A673 (cell line): Measurements from ENCODE around the gene CFAP99. TPM values are rescaled to one million over a fixed set of nuclear protein-coding genes. Genes with fewer than 3 reads are reported as not detected.

Source experiments
- BruUV-seq: library from RNA; stranded (reverse); fragments of 400-500 nt; replicated peaks from 2 replicates; lab custom pipeline; 2021; lab: Mats Ljungman, UMichigan
- CTCF ChIA-PET: fragments of 300-600 bp; sonication (Branson Sonifier 250); formaldehyde crosslinking; loops from one replicate; lab custom pipeline; 2022; ENCODE audit warnings: antibody characterized with exemption; lab: Charles Lee
- POLR2A ChIA-PET: fragments of 300-600 bp; sonication (Branson Sonifier 250); formaldehyde crosslinking; loops from one replicate; lab custom pipeline; 2022; ENCODE audit warnings: antibody characterized with exemption; ENCODE audit not compliant: low non-redundant PET; lab: Charles Lee
- DNase-seq: peaks from one replicate; pipeline ENCODE4 v3.0.0-alpha.2; 2015; ENCODE audit warnings: low spot score
- H3K27ac ChIP-seq: fragments of 200-600 bp; sonication (generic); 2 replicates; pipeline ENCODE4 v1.5.1; 2016; ENCODE audit warnings: mixed run types, low read depth, mild to moderate bottlenecking, mixed read lengths, antibody characterized with exemption, low read length; ENCODE audit not compliant: poor library complexity, severe bottlenecking
- H3K27me3 ChIP-seq: fragments of 200-600 bp; sonication (generic); replicated peaks from 2 replicates; pipeline ENCODE4 v1.6.1; 2017; ENCODE audit warnings: mixed run types, low read depth, mild to moderate bottlenecking, mixed read lengths, antibody characterized with exemption, low read length; ENCODE audit not compliant: insufficient read depth, poor library complexity
- H3K36me3 ChIP-seq: fragments of 200-600 bp; sonication (generic); 2 replicates; pipeline ENCODE4 v1.6.1; 2016; ENCODE audit warnings: mixed run types, mild to moderate bottlenecking, mixed read lengths, antibody characterized with exemption, low read length; ENCODE audit not compliant: insufficient read depth, poor library complexity, severe bottlenecking
- H3K4me1 ChIP-seq: fragments of 200-600 bp; sonication (generic); 2 replicates; pipeline ENCODE4 v1.6.1; 2017; ENCODE audit warnings: mixed run types, mild to moderate bottlenecking, mixed read lengths, antibody characterized with exemption, low read length; ENCODE audit not compliant: insufficient read depth, poor library complexity, severe bottlenecking
- H3K4me3 ChIP-seq: fragments of 200-600 bp; sonication (generic); 2 replicates; pipeline ENCODE4 v1.5.1; 2016; ENCODE audit warnings: low read depth, mixed run types, mild to moderate bottlenecking, mixed read lengths, low read length; ENCODE audit not compliant: poor library complexity, severe bottlenecking
- H3K9me3 ChIP-seq: fragments of 200-600 bp; sonication (generic); 2 replicates; pipeline ENCODE4 v1.6.1; 2016; ENCODE audit warnings: mixed run types, low read depth, mild to moderate bottlenecking, mixed read lengths, antibody characterized with exemption, low read length; ENCODE audit not compliant: poor library complexity, severe bottlenecking
- EZH2 ChIP-seq: fragments of 200-600 bp; sonication (generic); IDR thresholded peaks from 2 replicates; pipeline ENCODE4 v1.6.1; 2017; ENCODE audit warnings: borderline replicate concordance, low read depth, mild to moderate bottlenecking, mixed read lengths, antibody characterized with exemption, low read length; ENCODE audit not compliant: poor library complexity, severe bottlenecking
- intact Hi-C: fragments of 100-400 bp; cut with micrococcal nuclease; formaldehyde crosslinking; loops from one replicate; pipeline ENCODE4 v1.10.0; 2022; ENCODE audit not compliant: unreplicated experiment
- total RNA-seq: library from RNA; stranded (reverse); gene quantifications from 2 replicates; pipeline ENCODE4 v1.2.3, GENCODE V29; 2021
- TF ChIP-seq, protein P1 (sequence below): fragments of 300-800, 200-600 bp; sonication (generic); conservative IDR thresholded peaks from 2 replicates; pipeline ENCODE4 v1.5.1; 2017; ENCODE audit warnings: low read depth, mild to moderate bottlenecking, antibody characterized with exemption, low read length, moderate library complexity, mixed read lengths

CFAP99 gene
- total RNA-seq, 1 experiment from 2014 or later: not detected

DNA sequence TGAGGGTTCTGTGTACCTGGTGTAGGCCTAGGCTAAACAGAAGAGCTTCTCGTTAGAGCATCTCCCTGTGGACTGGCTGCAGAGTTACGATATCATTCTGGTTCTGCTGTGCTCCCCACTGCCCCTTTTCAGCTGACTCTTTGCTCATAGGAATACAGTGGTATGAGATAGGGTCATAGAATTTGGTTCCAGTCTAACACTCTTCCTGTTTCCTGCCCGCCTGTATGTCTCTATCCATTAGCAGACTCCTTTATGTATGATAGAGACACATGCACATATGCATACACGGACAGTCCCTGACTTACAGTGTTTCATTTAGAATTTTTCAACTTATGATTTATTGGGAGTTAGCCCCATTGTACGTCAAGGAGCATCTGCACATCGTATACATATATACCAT lies 65.4 kb downstream of the CFAP99 start:
- no TSS peak for BruUV-seq
- Histone ChIP-seq H3K27me3 (no peaks in the 10 kb centered on the region), H3K9me3 (no peaks in the 10 kb centered on the region), H3K4me1 (peaks cover 58% of the 10 kb centered on the region), H3K27ac (no peak overlapping the region), H3K36me3 (no peaks in the 10 kb centered on the region), H3K4me3 (no peak overlapping the region)
- no peak for TF ChIP-seq EZH2
- TF ChIP-seq, protein P1, sequence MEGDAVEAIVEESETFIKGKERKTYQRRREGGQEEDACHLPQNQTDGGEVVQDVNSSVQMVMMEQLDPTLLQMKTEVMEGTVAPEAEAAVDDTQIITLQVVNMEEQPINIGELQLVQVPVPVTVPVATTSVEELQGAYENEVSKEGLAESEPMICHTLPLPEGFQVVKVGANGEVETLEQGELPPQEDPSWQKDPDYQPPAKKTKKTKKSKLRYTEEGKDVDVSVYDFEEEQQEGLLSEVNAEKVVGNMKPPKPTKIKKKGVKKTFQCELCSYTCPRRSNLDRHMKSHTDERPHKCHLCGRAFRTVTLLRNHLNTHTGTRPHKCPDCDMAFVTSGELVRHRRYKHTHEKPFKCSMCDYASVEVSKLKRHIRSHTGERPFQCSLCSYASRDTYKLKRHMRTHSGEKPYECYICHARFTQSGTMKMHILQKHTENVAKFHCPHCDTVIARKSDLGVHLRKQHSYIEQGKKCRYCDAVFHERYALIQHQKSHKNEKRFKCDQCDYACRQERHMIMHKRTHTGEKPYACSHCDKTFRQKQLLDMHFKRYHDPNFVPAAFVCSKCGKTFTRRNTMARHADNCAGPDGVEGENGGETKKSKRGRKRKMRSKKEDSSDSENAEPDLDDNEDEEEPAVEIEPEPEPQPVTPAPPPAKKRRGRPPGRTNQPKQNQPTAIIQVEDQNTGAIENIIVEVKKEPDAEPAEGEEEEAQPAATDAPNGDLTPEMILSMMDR: no peak
- ChIA-PET POLR2A (no interaction called here), CTCF (no interaction called here)
- intact Hi-C loops: no loop called here
- DNase-seq: no peak

DNA sequence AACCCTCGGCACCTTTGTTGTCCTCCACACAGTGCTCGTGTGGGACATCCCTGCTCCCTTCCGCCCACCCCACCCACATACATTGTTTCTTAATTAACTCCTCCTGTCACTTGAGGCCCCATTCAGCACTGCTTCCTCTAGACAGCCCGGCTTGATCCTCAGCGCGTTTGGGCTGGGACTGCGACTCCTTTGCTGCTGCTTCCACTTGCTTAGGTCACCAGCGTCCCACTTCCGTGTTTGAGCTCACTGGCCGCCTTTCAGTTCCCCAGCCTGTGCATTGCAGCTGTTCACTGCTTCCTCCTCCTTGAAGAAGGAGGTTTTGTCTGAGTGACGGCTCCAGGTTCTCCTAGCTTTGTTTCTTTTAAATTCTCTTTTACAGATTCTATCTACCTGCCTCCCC lies 66.2 kb downstream of the CFAP99 start:
- intact Hi-C loops: no loop called here
- Histone ChIP-seq H3K27me3 (no peaks in the 10 kb centered on the region), H3K27ac (peak overlapping the region; percentile 35), H3K4me1 (peaks cover 56% of the 10 kb centered on the region), H3K4me3 (no peak overlapping the region), H3K9me3 (no peaks in the 10 kb centered on the region), H3K36me3 (peaks cover 2% of the 10 kb centered on the region)
- TF ChIP-seq, protein P1: no peak
- TF ChIP-seq EZH2: no peak
- ChIA-PET CTCF (no interaction called here), POLR2A (no interaction called here)
- no TSS peak for BruUV-seq
- DNase-seq: peak; percentile 43

DNA sequence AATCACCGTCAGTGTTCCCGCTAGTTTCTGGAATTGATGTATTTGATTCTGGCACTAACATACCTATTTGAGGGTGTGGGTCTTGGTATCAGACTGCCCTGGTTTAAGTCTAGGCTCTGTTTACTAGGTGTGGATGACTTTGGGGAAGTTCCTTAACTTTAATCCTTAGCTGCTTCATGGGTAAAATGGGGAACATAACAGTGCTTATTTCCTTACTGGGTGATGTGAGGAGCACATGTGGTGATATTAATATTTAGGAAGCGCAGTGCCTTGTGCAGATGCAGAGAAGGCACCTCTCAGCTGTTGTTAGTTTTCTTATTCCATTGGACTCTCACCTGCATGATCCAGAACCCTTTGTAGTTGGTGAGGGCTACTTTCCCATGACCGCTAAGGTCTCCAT lies 67.2 kb downstream of the CFAP99 start:
- CTCF ChIA-PET: no interaction called here
- Histone ChIP-seq H3K36me3 (peaks cover 12% of the 10 kb centered on the region), H3K4me3 (no peak overlapping the region), H3K4me1 (peaks cover 50% of the 10 kb centered on the region), H3K9me3 (no peaks in the 10 kb centered on the region), H3K27ac (no peak overlapping the region), H3K27me3 (no peaks in the 10 kb centered on the region)
- POLR2A ChIA-PET: no interaction called here
- intact Hi-C loops: no loop called here
- DNase-seq: no peak
- no TSS peak for BruUV-seq
- TF ChIP-seq EZH2: no peak

DNA sequence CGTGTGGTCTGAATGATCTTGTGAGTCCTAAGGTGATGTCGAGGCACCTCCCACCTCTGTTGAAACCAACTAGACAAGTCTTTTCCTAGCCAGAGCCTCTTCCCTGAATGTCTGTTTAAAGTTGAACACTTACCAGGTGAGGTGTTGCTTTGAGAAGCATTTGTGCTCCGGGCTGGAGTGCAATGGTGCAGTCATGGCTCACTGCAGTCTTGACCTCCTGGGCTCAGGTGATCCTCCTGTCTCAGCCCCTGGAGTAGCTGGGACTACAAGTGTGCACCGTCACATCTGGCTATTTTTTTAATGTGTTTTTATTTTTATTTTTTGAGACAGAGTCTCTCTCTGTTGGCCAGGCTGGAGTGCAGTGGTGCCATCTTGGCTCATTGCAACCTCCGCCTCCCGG lies 68.2 kb downstream of the CFAP99 start:
- DNase-seq: no peak
- BruUV-seq: no TSS peak
- no peaks in the 10 kb centered on the region for H3K27me3 ChIP-seq
- no peak overlapping the region for H3K27ac ChIP-seq
- peaks cover 40% of the 10 kb centered on the region for H3K4me1 ChIP-seq
- intact Hi-C loops: no loop called here
- no peaks in the 10 kb centered on the region for H3K9me3 ChIP-seq
- H3K36me3 ChIP-seq: peaks cover 21% of the 10 kb centered on the region
- POLR2A ChIA-PET: no interaction called here
- CTCF ChIA-PET: no interaction called here
- TF ChIP-seq EZH2: no peak
- TF ChIP-seq, protein P1: no peak
- no peak overlapping the region for H3K4me3 ChIP-seq
